Measurements from ENCODE around the gene TIAM1. TPM values are rescaled to one million over a fixed set of nuclear protein-coding genes. Genes with fewer than 3 reads are reported as not detected.

TIAM1 gene
- total RNA-seq, 1 donor from 2014 or later, result 6.7 TPM

DNA sequence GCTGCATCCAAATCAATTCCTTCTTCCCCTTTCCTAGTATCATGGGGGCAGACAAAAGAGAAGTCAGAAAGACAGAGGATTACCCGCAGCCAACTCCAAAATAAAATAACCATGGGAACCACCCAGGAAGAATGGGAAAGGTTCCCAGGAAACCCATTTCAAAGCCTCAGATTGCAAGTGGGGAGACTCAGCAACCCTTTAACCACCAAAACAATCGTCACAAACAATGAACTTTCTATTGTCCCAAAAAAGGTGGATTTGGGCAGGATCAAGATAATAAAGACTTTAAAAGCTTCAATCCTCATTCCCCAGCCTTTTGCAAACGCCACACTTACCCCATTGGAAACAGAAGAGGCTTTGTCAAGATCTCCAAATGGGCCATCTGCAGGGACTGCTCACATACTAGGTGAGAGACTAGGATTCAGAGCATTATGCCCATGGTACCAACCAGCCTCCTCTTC, 5.1 kb downstream of the TIAM1 start:
- no peak for DNase-seq (ENCODE audit: low read depth)
- no peaks in the 10 kb centered on the region for H3K36me3 ChIP-seq (ENCODE audit: control insufficient read depth, insufficient read depth, low read length)
- TF ChIP-seq, protein P1, sequence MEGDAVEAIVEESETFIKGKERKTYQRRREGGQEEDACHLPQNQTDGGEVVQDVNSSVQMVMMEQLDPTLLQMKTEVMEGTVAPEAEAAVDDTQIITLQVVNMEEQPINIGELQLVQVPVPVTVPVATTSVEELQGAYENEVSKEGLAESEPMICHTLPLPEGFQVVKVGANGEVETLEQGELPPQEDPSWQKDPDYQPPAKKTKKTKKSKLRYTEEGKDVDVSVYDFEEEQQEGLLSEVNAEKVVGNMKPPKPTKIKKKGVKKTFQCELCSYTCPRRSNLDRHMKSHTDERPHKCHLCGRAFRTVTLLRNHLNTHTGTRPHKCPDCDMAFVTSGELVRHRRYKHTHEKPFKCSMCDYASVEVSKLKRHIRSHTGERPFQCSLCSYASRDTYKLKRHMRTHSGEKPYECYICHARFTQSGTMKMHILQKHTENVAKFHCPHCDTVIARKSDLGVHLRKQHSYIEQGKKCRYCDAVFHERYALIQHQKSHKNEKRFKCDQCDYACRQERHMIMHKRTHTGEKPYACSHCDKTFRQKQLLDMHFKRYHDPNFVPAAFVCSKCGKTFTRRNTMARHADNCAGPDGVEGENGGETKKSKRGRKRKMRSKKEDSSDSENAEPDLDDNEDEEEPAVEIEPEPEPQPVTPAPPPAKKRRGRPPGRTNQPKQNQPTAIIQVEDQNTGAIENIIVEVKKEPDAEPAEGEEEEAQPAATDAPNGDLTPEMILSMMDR (IDR thresholded peaks at IDR 0.05; ENCODE audit: insufficient read depth, low read length, poor library complexity, severe bottlenecking), result no peak

DNA sequence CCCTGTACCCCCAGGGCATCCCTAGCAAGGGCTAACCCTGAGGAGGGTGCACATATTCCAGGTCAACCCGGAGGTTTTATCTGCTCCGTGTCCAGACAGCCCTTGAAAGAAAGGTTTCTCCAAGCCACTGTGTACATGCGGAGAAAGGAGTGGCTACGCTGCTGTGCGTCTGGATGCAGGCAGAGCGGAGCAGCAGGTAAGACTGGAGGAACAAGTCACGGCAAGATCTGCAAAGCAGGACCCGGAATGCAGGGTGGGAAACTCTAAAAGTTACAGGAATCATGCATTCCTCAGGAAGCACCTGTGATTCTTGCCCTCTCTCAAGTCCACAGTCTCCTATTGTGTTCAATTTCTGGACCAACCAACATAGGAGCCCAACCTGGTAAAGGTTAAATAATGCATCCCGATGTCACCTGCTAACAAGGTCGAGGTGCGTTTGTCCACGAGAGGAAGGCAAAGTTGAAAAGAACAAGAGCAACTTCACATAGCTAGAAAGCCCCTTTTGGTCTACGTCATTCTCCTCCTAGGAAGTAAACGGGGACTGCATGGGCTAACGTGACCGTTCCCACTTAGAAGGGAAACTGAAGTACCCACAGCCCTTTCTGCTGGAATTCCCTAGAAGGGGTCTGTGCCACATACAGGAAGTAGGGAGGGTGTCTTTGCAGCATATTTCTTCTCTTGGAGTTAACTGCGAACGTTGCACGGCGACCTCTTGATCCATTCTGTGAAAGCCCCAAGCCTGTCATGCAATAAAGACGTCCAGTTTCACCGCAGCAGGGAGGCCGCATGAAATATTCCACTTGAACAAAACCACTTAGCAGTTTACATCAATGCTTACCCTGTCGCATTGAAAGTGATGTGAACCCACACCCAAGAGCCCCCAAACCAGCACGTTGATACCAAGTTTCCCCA, 5.8 kb downstream of the TIAM1 start:
- no peak for DNase-seq (ENCODE audit: low read depth)
- TF ChIP-seq, protein P1 (IDR thresholded peaks at IDR 0.05; ENCODE audit: insufficient read depth, low read length, poor library complexity, severe bottlenecking), result no peak
- H3K36me3 ChIP-seq (ENCODE audit: control insufficient read depth, insufficient read depth, low read length), result no peaks in the 10 kb centered on the region
- no peak overlapping the region for H3K4me3 ChIP-seq (ENCODE audit: low read depth, low read length)
- no peaks in the 10 kb centered on the region for H3K27me3 ChIP-seq (ENCODE audit: control insufficient read depth, insufficient read depth, low read length)

More for the DNA sequence above, 5.1 kb downstream of the TIAM1 start:
- no peaks in the 10 kb centered on the region for H3K27me3 ChIP-seq (ENCODE audit: control insufficient read depth, insufficient read depth, low read length)
- no peak overlapping the region for H3K4me3 ChIP-seq (ENCODE audit: low read depth, low read length)

DNA sequence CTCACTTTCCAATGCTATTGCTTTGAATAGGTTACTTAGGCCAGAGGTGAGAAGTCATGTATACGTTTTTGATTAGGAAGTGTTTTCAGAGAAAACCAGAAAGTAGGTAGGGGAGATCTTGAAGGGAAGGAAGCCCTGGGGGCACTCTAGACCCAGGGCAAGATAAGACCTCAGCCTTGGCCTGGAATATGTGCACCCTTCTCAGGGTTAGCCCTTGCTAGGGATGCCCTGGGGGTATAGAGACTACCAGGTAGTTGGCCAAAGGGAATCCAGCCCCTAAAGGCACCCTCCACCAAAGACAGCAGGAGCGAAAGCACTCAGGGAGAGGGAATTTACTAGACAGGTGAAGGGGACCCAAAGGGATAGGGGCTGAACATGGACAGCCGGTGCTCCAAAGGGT, 7.0 kb downstream of the TIAM1 start:
- Histone ChIP-seq H3K27me3 (ENCODE audit: control insufficient read depth, insufficient read depth, low read length) (no peaks in the 10 kb centered on the region), H3K4me3 (ENCODE audit: low read depth, low read length) (no peak overlapping the region), H3K36me3 (ENCODE audit: control insufficient read depth, insufficient read depth, low read length) (no peaks in the 10 kb centered on the region)
- TF ChIP-seq, protein P1 (IDR thresholded peaks at IDR 0.05; ENCODE audit: insufficient read depth, low read length, poor library complexity, severe bottlenecking), result no peak
- no peak for DNase-seq (ENCODE audit: low read depth)

DNA sequence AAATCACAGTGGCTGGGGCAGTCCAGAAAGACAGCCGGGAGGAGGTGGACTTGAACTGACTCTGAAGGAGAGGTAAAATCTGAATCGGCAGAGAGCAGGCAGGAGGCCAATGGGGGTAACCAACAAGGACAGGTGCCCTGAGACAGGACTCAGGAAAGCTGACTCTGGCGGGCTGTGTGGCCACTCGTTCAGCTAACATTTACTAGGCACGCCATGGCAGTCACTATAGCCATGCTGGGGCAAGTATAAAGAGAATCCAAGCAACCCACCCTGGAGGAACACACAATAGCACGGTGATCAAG, 7.4 kb downstream of the TIAM1 start:
- DNase-seq (ENCODE audit: low read depth), result no peak
- Histone ChIP-seq H3K36me3 (ENCODE audit: control insufficient read depth, insufficient read depth, low read length) (no peaks in the 10 kb centered on the region), H3K4me3 (ENCODE audit: low read depth, low read length) (no peak overlapping the region), H3K27me3 (ENCODE audit: control insufficient read depth, insufficient read depth, low read length) (no peaks in the 10 kb centered on the region)
- TF ChIP-seq, protein P1 (IDR thresholded peaks at IDR 0.05; ENCODE audit: insufficient read depth, low read length, poor library complexity, severe bottlenecking), result no peak

DNA sequence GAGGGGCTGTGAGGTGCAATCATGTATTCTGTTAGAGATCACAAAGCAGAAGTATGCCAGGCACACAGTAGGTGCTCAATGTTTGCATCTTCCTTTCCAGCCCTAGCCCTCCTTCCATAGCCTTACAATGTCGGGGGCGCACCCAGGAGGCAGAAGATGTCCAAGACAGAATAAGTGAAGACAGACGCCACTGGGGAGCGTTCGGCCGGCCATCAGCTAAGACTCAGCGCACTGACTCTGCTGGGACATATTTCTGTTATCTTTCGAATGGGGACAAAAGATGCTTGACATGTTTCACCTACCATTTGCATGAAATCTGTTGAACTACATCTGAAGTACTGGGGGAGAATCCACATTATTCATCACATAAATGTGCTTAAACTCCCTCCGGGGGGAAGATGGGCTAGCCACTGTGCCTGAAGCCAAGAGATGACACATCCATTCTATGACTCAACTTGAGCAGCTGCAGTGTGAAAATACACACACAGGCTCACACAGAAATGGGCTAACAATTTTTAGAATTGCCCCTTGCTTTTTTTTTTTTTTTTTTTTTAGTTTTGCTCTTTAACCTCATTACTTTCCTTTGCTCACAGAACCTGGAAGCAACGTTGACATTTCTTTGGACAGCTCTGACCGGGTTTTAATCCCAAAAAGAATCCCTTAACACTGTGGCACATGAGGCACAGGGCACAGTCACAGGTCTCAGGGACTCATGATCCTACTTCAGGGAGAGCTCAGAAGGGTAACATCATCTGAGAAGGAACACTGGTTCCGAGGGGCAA, 7.9 kb downstream of the TIAM1 start:
- no peak for DNase-seq (ENCODE audit: low read depth)
- H3K36me3 ChIP-seq (ENCODE audit: control insufficient read depth, insufficient read depth, low read length), result no peaks in the 10 kb centered on the region
- H3K27me3 ChIP-seq (ENCODE audit: control insufficient read depth, insufficient read depth, low read length), result no peaks in the 10 kb centered on the region
- TF ChIP-seq, protein P1 (IDR thresholded peaks at IDR 0.05; ENCODE audit: insufficient read depth, low read length, poor library complexity, severe bottlenecking), result no peak
- H3K4me3 ChIP-seq (ENCODE audit: low read depth, low read length), result no peak overlapping the region
